ENCODE results near the gene COA8.

Gene COA8

GRCh38 chr14:103625356-103626095, 62.8 kb downstream of the COA8 start:
- FAIRE-seq = no peak

- FAIRE-seq = no peak
Measured at GRCh38 chr14:103626146-103626850, 63.5 kb downstream of the COA8 start.

- no peak for FAIRE-seq
Measured at GRCh38 chr14:103627073-103628025, 64.6 kb downstream of the COA8 start.

GRCh38 chr14:103628221-103628683, 65.5 kb downstream of the COA8 start:
- FAIRE-seq = no peak

GRCh38 chr14:103628684-103629502, 66.1 kb downstream of the COA8 start, which contains the start of gene KLC1:
Gene KLC1, plus strand, starts transcription at chr14:103629211. Its CDS starts 25,354 bp downstream, at chr14:103654565.
- FAIRE-seq = no peak

GRCh38 chr14:103629503-103630121, 66.9 kb downstream of the COA8 start:
- FAIRE-seq = no peak

- FAIRE-seq = no peak
Measured at GRCh38 chr14:103630364-103631108, 67.8 kb downstream of the COA8 start.

GRCh38 chr14:103633391-103633790, 70.6 kb downstream of the COA8 start:
- FAIRE-seq = no peak

GRCh38 chr14:103634156-103634555, 71.4 kb downstream of the COA8 start:
- no peak for FAIRE-seq

- no peak for FAIRE-seq
Measured at GRCh38 chr14:103638594-103638993, 75.8 kb downstream of the COA8 start.
